Embryonic facial prominence (tissue), 1 donor: ENCODE results near the gene ANXA5.
"Not testable (repeated sequence)": the region's sequence is repeated elsewhere in the genome, so short reads cannot be mapped to it uniquely, and the experiment has no call there.

ENCODE experiments used
- DNase-seq: peaks from one replicate; pipeline ENCODE4 v3.0.0-alpha.2; 2016; ENCODE audit errors: extremely low spot score

ANXA5 gene

DNA sequence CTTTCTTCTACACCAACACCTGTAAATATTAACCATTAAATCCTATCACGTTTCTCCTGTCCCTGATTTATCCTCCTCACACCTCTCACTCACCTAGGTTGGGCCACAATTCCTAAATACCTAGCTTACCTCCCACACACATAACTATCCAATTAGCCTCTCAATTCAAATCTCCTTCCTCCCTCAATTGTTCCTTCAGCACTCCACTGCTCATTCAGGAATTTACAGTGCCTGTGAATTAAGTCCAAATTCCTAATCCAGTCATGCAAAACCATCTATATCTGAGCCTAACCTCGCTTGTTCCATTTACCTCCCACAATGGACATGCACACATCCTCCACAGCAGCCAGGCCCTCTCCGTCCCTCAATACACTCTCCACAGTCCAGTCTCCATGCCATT is 17.5 kb downstream of the ANXA5 start:
- DNase-seq = no peak

DNA sequence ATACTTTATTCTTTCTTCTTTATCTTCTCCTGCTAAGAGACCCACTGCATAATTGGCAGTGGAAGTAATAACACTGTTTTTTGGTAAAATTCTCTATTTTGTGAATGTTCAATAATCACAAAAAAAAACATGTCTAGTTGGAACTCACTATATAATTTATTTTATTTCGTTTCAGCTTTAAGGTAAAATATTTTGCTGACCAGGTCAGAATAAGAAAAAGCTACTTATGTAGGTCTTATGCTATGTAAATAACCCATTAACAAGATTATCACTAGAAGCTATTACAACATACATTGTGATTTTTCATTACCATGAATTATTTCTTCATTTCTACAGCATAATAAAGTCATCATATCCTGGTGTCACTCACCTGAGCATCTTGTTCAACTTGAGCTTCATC is 19.3 kb downstream of the ANXA5 start:
- no peak for DNase-seq

DNA sequence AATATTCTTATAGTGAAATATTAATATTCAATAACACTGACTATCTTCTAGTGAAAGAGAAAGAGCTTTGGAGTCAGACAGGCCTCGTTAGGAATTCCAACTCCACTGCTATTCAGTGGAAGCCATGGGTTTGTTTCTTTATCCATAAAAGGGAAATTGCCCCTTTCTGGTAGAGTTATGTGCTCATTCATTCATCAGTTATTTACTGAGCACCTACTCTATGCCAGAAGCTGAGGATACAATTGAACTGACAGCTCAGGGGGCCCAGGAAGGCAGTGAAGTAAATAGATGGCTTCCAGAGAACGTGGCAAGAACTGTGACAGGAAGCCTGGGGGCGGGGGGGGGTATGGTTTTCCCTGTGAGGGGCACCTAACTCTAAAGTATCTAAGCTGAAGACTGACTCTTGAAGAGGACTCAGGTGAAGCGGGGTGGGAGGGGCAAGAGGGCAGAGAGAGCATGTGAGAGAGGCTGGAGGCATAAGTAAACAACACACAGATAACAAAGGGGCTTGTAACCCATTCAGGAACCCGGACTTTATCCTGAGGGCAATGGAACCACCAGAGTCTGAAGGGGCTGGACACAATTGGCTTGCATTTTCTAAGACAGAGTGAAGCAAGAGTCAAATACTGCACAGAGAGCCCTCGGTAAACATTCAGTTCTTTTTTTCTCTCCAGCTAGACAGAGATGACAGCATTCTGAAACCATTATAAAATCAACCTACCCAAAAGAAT is 20.3 kb downstream of the ANXA5 start:
- DNase-seq = no peak

DNA sequence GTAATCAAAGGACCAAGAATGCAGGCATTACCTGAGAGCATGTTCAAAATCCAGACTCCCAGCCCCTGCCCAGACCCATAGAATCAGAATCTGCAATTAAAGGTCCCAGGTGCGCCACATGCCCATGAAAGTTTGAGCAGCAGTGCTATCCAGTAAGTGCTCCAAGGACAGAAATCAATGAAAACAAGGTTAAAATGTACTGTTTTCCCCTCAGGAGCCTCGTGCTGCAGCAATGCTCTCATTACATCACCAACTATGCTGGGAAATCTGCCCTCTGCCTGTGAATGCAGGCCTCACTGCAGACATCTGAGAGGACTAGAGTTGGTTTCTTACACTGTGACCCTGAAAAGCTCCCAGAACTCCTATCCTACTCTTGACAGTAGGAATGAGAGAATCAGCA is 21.1 kb downstream of the ANXA5 start:
- no peak for DNase-seq

DNA sequence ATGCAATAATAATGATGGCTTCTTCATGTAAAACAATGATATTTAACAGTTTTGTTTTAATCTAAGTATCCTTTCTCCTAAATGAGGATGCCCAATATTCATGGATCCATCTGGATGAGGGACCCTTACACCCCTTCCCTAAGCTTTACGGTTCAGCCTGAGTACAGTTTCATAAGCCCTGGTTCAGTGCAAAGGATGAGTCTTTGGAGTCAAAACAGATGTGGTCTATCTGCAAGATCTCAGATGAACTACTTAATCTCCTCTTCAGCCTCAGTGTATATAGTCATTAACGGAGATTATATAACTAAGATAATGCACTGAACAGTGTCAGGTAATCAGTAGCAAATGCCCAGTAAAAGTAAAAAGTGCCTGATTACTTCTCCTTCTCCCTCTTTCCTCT is 22.1 kb downstream of the ANXA5 start:
- DNase-seq = no peak

DNA sequence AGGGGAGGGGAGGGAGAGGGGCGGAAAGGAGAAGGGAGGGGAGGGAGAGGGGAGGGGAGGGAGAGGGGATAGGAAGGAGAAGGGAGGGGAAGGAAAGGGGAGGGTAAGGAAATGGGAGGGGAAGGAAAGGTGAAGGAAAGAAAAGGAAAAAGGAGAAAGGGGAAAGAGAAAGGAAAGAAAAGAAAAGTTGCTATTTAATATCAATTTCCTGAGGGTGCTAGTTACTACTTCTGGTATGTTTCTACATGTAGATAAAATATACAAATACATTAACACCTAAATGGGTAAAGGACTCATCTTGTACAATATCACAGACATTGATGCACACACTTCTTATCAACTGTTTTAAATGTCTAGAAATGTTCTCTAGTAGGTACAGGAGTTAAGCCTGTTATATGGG is 22.6 kb downstream of the ANXA5 start:
- no peak for DNase-seq

DNA sequence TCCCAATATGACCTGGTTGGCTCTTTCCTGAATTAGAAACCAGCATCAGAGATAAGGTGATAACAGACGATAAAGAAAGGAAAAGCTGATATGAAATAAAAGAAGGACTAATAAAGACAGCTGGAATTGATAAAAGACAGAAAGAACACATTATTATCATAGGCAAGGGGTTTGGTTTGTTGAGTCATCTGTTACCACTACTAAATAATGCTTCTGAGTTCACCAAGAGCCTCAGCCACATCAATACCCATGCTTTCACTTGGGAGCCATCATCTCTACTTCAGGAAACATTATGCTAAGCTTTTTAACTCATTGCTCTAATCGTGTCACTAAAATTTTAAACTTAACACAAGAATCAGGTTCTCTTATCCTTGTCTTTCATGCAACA is 27.6 kb downstream of the ANXA5 start:
- DNase-seq = no peak

DNA sequence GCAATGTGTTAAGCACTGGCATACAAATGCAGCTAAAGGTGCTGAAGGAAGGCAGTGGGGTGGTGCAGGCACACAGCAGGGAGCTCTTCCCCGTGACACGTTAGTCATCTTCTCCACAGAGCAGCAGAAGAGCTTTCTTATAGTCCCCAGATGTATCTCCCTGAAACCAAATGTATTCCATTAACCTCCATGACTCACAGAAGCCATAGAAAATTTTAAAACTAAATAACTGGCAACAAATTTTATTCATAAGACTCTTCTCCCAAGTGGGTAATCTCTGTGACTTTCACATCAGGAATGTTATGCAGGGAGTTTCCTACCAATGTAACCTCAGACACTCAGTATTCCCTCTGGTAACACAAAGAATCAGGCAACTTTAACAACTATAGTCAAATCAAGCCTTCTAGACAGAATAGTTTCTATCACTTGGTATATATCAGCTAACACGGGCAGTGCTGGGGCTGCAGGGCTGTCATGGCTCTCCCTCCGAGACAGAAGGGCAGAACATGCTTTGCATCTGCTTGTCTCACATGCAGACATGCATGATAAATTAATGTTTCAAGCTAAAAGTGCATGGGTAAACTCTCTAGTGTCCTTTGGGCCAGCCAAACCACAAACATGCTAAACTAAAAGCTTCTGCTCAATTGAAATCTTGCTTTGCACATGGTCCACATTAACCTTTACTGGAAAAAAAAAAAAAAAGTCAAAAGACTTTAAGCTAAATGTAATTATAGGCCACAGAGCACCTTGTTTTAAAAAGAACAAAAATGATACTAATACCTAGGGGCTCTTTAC is 28.2 kb downstream of the ANXA5 start:
- DNase-seq = no peak

DNA sequence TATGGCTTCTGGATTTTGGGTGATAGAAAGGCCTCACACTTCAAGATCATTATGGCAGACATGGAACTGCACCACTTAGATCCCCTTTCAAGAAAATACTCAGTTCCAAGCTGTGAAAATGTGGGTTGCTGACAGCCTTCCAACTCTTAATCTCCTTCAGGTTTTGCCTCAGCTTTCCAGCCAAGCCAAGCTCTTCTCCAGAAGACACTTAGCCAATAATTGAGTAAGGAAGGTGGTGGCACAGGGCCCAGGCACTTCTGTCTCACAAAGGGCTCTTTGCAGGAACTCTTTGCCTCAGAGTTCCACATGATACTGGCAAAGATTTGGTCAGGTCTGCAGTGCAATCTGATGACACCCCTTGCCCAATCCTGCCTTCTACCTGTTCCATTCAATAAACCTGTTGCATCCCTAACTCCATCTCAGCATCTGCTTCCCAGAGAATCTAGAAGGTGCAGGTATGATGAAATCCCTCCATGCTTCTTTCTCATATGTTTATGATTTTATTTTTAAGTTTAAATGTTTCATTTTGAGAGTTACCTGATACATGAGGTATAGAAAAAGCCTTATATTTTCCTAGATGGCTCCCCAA is 30.6 kb downstream of the ANXA5 start:
- DNase-seq = no peak

DNA sequence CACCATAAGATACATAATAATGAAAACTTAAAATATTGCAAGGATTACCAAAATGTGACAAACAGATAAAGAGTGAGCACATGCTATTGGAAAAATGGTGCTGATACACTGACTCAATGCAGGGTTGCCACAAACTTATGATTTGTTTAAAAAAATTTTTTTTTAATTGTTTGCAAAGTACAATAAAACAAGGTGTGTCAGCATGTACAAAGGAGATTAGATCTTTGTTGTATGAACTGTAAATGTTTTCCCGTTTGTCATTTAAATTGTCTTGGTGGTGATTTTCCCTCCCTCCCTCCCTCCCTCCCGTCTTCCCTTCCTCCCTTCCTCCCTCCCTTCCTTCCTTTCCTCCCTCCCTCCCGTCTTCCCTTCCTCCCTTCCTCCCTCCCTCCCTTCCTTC is 31.4 kb downstream of the ANXA5 start:
- no peak for DNase-seq

DNA sequence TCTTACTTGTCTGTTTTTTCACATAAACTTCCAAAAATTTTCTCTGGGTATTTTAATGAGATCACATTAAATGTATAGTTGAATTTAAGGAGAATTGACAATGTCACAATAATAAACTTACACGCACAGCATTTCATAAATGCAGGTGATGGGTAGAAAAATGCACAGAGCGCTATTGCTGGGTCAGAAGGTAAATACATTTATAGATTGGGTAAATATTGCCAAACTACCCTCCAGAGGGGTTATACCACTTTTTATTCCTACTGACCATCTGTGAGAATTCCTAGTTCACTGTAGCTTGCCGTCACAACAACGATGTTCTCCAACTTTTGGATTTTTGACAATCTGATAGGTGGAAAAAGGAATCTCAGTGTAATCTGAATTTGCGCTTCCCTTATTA is 34.6 kb downstream of the ANXA5 start:
- no peak for DNase-seq

DNA sequence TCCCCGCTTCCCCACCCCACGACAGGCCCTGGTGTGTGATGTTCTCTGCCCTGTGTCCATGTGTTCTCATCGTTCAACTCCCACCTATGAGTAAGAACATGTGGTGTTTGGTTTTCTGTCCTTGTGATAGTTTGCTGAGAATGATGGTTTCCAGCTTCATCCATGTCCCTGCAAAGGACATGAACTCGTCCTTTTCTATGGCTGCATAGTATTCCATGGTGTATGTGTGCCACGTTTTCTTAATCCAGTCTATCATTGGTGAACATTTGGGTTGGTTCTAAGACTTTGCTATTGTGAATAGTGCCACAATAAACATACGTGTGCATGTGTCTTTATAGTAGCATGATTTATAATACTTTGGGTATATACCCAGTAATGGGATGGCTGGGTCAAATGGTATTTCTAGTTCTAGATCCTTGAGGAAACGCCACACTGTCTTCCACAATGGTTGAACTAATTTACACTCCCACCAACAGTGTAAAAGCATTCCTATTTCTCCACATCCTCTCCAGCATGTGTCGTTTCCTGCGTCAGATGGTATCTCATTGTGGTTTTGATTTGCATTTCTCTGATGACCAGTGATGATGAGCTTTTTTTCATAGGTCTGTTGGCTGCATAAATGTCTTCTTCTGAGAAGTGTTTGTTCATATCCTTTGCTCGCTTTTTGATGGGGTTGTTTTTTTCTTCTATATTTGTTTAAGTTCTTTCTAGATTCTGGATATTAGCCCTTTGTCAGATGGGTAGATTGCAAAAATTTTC is 36.4 kb downstream of the ANXA5 start:
- DNase-seq = not testable (repeated sequence)

DNA sequence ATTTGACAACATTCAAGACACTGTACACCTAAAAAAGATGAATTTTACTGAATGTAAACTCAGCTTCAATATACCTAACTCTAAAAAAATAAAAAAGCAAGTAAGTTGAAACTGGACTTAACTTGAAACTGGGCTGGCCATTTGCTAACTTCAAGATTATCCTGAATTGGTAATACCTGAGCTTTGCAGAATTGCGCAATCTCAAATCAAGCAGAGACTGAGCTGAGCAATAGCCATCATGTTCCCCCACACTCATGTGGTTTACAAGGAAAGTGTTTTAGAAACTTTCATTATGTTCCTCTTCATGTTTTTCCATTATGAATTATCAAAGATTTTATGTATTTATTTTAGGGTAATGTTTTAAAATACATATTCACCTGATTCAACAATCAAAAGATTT is 38.7 kb downstream of the ANXA5 start:
- DNase-seq = no peak

DNA sequence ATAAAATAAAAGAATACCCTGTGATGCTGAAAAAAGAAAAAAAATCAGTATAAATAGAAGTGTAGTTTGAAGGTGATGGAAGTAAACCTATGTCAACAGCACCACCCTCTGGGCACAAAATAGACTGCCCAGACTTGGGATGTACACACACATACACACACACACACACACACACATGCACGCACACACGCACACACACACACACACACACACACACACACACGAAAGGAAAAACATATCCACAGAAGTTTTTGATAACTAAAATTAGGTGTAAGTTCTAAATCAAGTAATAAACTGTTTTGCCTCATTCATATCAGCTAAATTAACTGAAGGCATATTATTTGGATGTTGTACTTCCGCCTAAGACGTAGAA is 40.5 kb downstream of the ANXA5 start:
- peak; percentile 37 for DNase-seq

DNA sequence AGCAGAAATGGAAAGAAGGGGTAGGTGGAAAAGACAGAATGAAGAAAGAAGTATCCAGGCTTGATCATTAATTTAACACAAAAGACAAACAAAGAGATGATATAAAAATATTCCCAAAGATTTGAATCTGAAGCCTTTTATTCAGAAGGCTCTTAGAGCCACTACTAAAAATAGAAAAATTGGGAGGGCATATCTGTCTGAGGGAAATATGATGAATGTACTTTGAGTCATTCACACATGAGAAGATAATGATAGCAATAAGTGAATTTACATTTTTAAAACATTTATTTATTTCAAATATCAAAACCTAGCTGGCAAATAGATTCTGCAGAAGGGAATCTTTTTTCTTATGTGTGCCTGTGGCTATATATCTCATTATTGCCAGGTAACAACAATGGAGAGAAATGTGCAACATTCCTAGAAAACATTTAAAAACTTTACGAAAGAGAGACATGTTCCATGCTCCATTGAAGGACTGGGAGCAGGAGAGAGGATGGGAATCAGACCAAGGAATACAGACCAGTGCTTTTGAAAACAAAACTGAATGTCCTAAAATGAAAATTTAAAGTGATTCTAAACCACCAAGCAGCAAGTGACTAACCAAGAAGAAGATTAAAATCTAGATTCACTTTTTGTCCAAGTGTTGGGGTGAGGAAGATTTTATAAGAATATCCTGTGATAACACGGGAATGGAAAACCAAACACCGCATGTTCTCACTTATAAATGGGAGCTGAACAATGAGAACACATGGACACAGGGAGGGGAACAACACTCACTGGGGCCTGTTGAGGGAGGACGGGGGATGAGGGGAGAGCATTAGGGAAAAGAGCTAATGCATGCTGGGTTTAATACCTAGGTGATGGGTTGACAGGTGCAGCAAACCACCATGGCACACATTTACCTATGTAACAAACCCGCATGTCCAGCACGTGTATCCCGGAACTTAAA is 41.2 kb downstream of the ANXA5 start:
- DNase-seq = no peak

DNA sequence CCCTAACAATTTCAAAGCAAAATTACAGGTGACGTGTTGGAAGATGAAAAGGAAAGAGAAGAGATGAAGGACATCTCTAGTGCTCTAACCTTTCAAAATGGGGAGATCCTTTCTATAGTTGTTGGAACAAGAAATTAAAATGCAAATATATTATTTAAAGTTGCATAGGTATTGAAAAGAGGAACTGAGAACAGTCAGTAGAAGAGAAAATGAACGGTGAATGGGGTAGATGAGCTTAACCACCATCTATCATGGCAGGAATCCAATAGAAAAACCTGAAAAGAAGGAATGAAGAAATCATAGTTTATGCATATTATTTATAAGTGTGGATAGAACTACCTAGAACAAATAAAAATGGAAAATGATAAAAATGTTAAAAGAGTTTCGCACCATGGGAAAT is 42.0 kb downstream of the ANXA5 start:
- DNase-seq = no peak

DNA sequence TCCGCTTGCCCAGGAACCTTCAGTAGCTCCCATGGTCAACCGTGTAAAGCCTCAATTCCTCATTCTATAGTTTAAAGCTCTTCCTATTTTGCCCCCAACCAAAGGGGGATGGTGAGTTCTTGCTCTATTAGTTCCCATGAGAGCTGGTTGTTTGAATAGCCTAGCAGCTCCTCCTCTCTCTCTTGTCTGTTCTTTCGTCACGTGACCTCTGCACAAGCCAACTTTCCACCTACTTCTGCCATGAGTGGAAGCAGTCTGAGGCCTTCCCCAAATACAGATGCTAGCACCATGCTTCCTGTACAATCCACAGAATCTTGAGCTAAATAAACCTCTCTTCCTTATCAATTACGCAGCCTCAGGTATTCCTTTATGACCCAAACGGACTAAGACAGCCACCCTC is 42.8 kb downstream of the ANXA5 start:
- DNase-seq = no peak

DNA sequence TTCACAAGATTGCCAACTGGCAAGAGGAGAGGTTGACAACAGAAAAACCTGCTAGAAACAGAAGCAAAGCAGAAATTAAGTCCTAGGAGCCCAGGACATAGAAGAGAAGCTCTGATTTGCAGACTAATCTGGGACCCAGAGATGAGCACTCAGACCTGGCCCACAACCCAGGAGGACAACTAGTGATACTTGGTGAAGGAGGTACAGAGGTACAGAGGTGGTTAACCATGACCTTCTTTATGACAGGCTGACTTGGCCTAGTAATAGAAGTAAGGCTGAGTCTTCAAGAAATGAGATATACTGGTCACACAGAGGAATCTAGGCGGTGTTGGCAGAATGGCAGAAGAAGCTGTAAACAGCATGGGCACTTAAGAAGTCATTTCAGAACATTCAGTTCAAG is 43.6 kb downstream of the ANXA5 start:
- no peak for DNase-seq

DNA sequence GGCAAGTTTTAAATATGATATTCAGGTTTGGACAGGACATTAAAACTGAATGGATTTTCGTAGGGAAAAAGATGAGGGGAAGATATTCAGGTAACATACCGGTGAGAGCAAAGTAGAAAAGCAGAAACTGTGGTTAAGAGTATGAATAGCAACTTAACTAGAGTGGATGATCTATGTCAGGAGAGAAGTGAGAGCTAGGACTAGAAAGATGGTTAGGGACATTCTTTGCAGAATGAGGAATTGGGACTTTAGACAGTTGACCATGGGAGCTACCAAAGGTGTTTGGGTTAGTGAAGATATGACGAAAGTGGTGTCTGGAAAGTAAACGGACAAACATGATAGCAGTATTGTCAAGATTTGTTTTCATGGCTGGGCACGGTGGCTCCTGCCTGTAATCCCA is 45.2 kb downstream of the ANXA5 start:
- DNase-seq = no peak

DNA sequence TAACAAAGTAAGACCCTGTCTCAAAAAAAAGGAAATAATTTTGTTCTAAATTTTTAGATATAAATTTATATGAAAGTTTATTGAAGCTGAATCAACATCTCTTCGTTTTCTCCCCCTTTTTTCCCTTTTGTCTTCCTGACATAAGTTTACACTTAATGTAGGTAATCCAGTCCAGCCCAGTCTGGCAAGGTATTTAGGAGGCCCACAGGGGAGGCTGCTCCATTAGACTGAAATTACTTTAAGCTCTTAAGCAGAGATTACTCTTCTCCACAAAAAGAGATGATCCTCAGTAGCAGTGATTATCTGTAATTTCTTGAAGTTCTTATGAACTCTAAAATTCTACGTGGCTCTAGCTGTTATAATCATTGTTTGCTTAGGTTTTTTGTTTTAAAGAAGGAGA is 46.0 kb downstream of the ANXA5 start:
- DNase-seq = no peak

DNA sequence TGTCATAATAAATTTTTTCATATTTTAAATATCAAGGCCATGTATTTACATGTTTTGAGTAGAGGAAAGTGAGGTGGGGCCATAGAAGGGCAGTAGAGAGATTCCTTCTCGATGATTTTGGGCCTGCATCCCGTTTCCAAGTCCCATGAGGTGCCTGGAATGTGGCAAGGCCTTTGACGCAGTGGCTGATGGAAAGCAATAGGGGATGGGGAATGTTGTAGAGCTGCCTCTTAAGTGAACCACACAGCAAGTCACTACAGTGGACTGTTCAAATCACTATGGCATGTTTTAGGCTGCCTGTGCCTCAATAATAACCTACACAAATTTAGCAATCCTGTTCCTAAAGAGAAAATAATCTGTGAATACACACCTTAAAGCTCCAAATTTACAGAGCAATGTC is 48.3 kb downstream of the ANXA5 start:
- DNase-seq = no peak
